Neutrophil (primary cell): ENCODE data around the gene DCP1A.
A peak's percentile ranks its signal among the peaks of the same experiment; 100 is the strongest.

Source experiments
- H3K27ac ChIP-seq: fragments of 200-600 bp; sonication (generic); 2 replicates; pipeline ENCODE4 v1.5.1; 2016; ENCODE audit warnings: mild to moderate bottlenecking, moderate library complexity
- H3K27me3 ChIP-seq: fragments of 200-600 bp; sonication (generic); 2 replicates; pipeline ENCODE4 v1.6.0; 2016; ENCODE audit warnings: mild to moderate bottlenecking
- H3K36me3 ChIP-seq: fragments of 200-600 bp; sonication (generic); 2 replicates; pipeline ENCODE4 v1.5.1; 2017
- H3K4me1 ChIP-seq, 2 experiments: fragments of 200-600 bp in 1 of 2; sonication (generic) in 1 of 2; 1 replicate in 1 of 2; 2 replicates in 1 of 2; pipeline versions ENCODE4 v1.5.1 to v1.6.1; 2013 to 2016; ENCODE audit warnings: low read depth in 1 of 2, low read length in 1 of 2, mild to moderate bottlenecking in 1 of 2, moderate library complexity in 1 of 2; ENCODE audit not compliant: control insufficient read depth in 1 of 2, insufficient read depth in 1 of 2
- H3K4me3 ChIP-seq, 2 experiments: fragments of 200-600 bp in 1 of 2; sonication (generic) in 1 of 2; 1 replicate in 1 of 2; 2 replicates in 1 of 2; pipeline ENCODE4 v1.5.1; 2013 to 2016; ENCODE audit warnings: low read depth in 1 of 2, low read length in 1 of 2, mild to moderate bottlenecking in 1 of 2, moderate library complexity in 1 of 2
- H3K9me3 ChIP-seq: fragments of 200-600 bp; sonication (generic); 2 replicates; pipeline ENCODE4 v1.5.1; 2016
- TF ChIP-seq, protein P1 (sequence below): fragments of 200-600 bp; sonication (generic); IDR thresholded peaks from 2 replicates; pipeline ENCODE4 v1.5.1; 2016; ENCODE audit warnings: antibody characterized with exemption

Gene DCP1A

DNA sequence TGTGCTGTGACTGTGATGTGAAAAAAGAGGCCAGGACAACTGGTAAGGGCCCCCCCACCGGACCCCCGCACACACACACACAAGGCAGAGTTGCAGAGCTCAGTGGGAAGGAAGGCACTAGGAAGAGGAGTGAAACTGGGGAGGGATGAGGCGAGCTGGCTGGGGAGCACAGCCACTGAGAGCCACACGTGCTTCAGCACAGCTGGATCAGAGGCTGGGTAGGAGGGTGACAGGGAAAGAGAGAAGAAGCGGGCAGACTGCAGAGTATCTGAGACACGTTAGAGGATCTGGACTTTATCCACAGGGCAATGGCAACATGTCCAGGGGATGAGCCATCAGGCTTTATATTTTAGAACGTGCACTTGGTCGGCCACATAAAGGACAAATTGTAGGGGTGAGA lies 53.5 kb downstream of the DCP1A start:
- Histone ChIP-seq H3K36me3 (peaks cover 44% of the 10 kb centered on the region), H3K27ac (no peak overlapping the region), H3K4me3 (no peak overlapping the region), H3K9me3 (no peaks in the 10 kb centered on the region), H3K4me1 (no peaks in the 10 kb centered on the region), H3K27me3 (no peaks in the 10 kb centered on the region)
- TF ChIP-seq, protein P1, sequence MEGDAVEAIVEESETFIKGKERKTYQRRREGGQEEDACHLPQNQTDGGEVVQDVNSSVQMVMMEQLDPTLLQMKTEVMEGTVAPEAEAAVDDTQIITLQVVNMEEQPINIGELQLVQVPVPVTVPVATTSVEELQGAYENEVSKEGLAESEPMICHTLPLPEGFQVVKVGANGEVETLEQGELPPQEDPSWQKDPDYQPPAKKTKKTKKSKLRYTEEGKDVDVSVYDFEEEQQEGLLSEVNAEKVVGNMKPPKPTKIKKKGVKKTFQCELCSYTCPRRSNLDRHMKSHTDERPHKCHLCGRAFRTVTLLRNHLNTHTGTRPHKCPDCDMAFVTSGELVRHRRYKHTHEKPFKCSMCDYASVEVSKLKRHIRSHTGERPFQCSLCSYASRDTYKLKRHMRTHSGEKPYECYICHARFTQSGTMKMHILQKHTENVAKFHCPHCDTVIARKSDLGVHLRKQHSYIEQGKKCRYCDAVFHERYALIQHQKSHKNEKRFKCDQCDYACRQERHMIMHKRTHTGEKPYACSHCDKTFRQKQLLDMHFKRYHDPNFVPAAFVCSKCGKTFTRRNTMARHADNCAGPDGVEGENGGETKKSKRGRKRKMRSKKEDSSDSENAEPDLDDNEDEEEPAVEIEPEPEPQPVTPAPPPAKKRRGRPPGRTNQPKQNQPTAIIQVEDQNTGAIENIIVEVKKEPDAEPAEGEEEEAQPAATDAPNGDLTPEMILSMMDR, result no peak

DNA sequence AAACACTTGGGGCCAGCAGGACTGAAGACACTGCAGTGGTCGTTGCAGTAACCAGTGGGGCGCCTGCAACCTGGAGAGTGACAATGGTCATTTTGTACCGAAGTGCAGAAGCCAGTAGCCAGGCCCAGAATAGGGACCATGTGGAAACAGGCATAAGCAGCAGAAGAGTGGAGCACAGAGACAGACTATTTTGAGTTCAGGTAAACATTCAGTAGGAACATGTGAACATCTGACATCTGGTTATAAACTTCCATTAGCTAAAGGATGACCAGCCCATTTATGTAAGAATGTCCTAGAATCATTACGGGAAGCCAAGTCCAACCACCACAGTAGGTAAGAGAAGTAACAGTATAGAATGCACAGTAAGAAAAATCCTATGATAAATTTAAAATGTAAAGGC lies 59.1 kb downstream of the DCP1A start:
- H3K4me3 ChIP-seq, result no peak overlapping the region
- H3K36me3 ChIP-seq, result peaks cover 47% of the 10 kb centered on the region
- H3K27me3 ChIP-seq, result no peaks in the 10 kb centered on the region
- no peaks in the 10 kb centered on the region for H3K9me3 ChIP-seq
- no peaks in the 10 kb centered on the region for H3K4me1 ChIP-seq
- TF ChIP-seq, protein P1, result no peak
- no peak overlapping the region for H3K27ac ChIP-seq

DNA sequence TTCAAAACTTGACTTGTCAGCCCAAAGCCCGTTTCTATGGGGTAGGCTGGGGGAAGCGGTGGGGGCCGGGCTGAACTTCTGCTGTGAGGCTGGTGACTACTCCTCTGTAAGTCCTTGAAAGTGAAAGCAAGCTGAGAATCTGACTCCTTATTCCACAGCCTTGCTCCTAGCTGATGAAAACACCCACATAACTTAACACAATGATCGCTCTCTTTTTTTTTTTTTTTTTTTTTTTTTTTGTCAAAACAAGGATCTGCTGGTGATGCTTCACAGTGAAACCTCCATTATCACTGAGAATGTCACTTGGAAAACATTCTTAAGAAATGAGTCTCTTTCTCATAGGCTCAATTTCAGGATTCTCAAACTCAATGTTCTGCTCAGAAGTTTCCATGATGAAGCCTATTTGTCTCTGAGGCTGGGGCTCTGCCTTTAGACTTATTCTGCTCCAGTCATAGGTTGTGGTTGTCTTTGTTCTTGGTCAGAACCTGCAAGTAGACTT lies 60.2 kb downstream of the DCP1A start:
- Histone ChIP-seq H3K36me3 (peaks cover 38% of the 10 kb centered on the region), H3K4me3 (no peak overlapping the region), H3K9me3 (no peaks in the 10 kb centered on the region), H3K27me3 (no peaks in the 10 kb centered on the region), H3K4me1 (no peaks in the 10 kb centered on the region), H3K27ac (peak overlapping the region; percentile 13)
- TF ChIP-seq, protein P1, result no peak

DNA sequence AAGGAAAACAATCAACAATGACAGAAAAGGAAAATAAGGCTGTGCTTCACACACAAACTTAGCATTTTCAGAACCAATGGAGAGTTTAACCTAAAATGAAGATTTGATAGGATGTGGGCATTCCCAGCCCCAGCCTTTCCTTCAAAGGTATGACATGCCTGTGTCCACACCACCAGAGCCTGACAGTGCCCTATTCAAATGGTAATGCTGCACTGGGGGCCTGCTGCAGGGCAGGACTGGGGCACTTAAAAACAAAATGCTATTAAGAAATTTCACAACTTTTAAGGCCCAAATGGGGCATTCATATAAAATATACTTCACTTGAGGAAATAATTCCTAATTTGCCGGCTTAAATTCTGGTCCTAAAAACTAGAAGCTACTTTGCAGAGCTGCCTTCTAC lies 60.6 kb downstream of the DCP1A start:
- no peaks in the 10 kb centered on the region for H3K9me3 ChIP-seq
- H3K4me1 ChIP-seq, result no peaks in the 10 kb centered on the region
- H3K4me3 ChIP-seq, result no peak overlapping the region
- peaks cover 34% of the 10 kb centered on the region for H3K36me3 ChIP-seq
- no peak overlapping the region for H3K27ac ChIP-seq
- TF ChIP-seq, protein P1, result no peak
- no peaks in the 10 kb centered on the region for H3K27me3 ChIP-seq

DNA sequence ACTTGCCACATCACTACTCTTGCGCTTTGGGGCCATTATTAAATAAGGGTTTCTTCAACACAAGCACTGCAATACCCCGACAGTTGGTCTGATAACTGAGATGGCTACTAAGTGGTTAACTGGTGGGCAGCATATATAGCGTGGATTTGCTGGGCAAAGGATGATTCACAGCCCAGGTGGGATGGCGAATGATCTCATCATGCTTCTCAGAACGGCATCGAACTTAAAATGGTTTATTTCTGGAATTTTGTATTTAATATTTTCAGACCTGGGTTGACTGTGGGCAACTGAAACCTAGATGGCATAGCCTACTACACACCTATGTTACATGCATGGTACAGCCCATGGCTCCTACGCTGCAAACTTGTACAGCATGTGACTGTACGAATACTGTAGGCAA lies 64.8 kb downstream of the DCP1A start:
- Histone ChIP-seq H3K27me3 (no peaks in the 10 kb centered on the region), H3K4me3 (no peak overlapping the region), H3K4me1 (no peaks in the 10 kb centered on the region), H3K36me3 (peaks cover 18% of the 10 kb centered on the region), H3K27ac (no peak overlapping the region), H3K9me3 (no peaks in the 10 kb centered on the region)
- TF ChIP-seq, protein P1, result no peak

DNA sequence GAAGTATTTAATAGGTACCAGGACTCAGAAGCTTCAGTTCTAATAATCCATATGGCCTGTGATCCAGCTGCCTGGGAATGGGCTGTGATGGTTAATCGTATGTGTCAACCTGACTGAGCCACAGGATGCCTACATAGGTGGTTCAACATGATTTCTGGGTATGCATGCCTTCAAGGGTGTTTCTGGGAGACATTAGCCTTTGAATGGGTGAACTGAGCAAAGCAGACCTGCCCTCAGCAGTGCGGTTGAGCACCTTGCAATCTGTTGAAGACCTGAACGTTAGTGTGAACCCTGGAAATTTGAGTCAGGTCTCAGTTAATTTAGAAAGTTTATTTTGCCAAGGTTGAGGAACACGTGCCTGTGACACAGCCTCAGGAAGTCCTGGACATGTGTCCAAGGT lies 68.7 kb downstream of the DCP1A start:
- TF ChIP-seq, protein P1, result no peak
- Histone ChIP-seq H3K27ac (no peak overlapping the region), H3K9me3 (no peaks in the 10 kb centered on the region), H3K36me3 (no peaks in the 10 kb centered on the region), H3K4me1 (no peaks in the 10 kb centered on the region), H3K27me3 (no peaks in the 10 kb centered on the region), H3K4me3 (no peak overlapping the region)
